Effector memory CD4-positive, alpha-beta T cell (primary cell): ENCODE data around the gene NUDCD3.
"Not testable (repeated sequence)": the region's sequence is repeated elsewhere in the genome, so short reads cannot be mapped to it uniquely, and the experiment has no call there.

ENCODE experiments used
- DNase-seq, 3 donors: peaks; one replicate each; pipeline ENCODE4 v3.0.0-alpha.2; 2020
- H3K27ac ChIP-seq: 2 replicates; pipeline ENCODE4 v1.7.0; 2013; ENCODE audit warnings: mild to moderate bottlenecking, low read length, moderate library complexity; ENCODE audit not compliant: insufficient read depth, poor library complexity, severe bottlenecking
- H3K27me3 ChIP-seq: replicated peaks from 2 replicates; pipeline ENCODE4 v1.7.0; 2013; ENCODE audit warnings: mild to moderate bottlenecking, low read length; ENCODE audit not compliant: insufficient read depth, control insufficient read depth, poor library complexity, severe bottlenecking
- H3K36me3 ChIP-seq: 2 replicates; pipeline ENCODE4 v1.7.0; 2013; ENCODE audit warnings: mild to moderate bottlenecking, low read length, moderate library complexity; ENCODE audit not compliant: control insufficient read depth, insufficient read depth
- H3K4me1 ChIP-seq: 2 replicates; pipeline ENCODE4 v1.7.0; 2013; ENCODE audit warnings: low read length, mild to moderate bottlenecking; ENCODE audit not compliant: control insufficient read depth, insufficient read depth, poor library complexity, severe bottlenecking
- H3K4me3 ChIP-seq: 2 replicates; pipeline ENCODE4 v1.7.0; 2013; ENCODE audit warnings: low read length, low read depth, mild to moderate bottlenecking; ENCODE audit not compliant: insufficient read depth, poor library complexity, severe bottlenecking
- H3K9me3 ChIP-seq: 2 replicates; pipeline ENCODE4 v1.7.0; 2013; ENCODE audit warnings: mild to moderate bottlenecking, low read length, moderate library complexity; ENCODE audit not compliant: control insufficient read depth

NUDCD3 gene

DNA sequence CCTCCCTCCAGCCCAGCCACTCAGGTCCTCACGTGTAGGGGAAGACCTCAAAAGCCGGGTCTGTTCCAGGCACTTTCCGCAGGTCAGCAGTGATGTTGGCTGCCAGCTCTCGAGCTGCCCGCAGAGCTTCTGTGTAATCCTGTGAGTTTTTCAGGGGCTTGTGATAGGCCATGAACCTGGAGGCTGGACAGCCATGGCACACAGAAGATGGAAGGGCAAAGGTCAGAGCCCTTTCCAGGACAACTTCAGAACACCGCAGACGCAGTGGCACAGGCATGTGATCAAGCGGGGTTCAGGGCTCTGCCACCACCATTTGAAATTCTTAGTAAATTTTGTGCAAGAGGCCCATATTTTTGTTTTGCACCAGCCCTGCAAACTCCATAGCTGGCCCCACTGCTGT lies 26.7 kb upstream of the NUDCD3 start:
- H3K4me1 ChIP-seq = no peaks in the 10 kb centered on the region
- H3K27ac ChIP-seq = no peak overlapping the region
- no peaks in the 10 kb centered on the region for H3K27me3 ChIP-seq
- no peaks in the 10 kb centered on the region for H3K9me3 ChIP-seq
- H3K36me3 ChIP-seq = no peaks in the 10 kb centered on the region
- no peak for DNase-seq
- H3K4me3 ChIP-seq = no peak overlapping the region

DNA sequence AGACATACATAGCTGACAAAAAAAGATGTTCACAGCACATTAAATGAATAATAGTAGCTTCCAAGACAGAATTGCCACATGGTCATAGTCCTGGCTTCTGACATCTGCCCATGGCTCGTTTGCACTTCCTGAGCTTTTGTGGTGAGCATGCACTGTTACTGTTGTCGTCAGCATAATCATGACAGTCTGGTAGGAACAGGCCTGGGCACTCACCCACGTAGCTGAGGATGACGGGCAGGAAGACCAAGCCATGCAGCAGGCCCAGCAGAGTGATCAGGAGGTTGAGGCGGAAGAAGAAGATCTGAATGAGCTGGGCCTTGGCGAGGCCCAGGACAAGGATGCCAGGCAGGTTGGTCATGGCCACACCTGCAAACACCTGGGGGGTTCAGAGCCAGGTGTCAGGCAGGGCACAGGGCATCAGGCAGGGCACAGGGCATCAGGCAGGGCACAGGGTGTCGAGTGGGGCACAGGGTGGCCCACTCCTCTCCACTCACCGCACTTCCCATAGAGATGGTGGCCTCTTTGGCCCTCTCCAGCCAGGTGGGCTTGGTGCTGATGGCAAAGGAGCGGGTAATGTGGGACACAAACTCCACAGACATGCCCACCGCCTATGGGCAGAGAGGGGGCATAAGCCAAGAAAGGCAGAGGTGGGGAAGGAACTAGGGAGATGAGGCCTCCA lies 25.3 kb upstream of the NUDCD3 start:
- Histone ChIP-seq H3K4me3 (no peak overlapping the region), H3K36me3 (no peaks in the 10 kb centered on the region), H3K27ac (no peak overlapping the region), H3K27me3 (no peaks in the 10 kb centered on the region), H3K4me1 (no peaks in the 10 kb centered on the region), H3K9me3 (no peaks in the 10 kb centered on the region)
- DNase-seq = no peak

GRCh38 chr7:44512736-44513135 lies 22.3 kb upstream of the NUDCD3 start:
- H3K27ac ChIP-seq = no peak overlapping the region
- no peaks in the 10 kb centered on the region for H3K4me1 ChIP-seq
- no peaks in the 10 kb centered on the region for H3K27me3 ChIP-seq
- DNase-seq = no peak
- no peak overlapping the region for H3K4me3 ChIP-seq
- no peaks in the 10 kb centered on the region for H3K9me3 ChIP-seq
- H3K36me3 ChIP-seq = no peaks in the 10 kb centered on the region

DNA sequence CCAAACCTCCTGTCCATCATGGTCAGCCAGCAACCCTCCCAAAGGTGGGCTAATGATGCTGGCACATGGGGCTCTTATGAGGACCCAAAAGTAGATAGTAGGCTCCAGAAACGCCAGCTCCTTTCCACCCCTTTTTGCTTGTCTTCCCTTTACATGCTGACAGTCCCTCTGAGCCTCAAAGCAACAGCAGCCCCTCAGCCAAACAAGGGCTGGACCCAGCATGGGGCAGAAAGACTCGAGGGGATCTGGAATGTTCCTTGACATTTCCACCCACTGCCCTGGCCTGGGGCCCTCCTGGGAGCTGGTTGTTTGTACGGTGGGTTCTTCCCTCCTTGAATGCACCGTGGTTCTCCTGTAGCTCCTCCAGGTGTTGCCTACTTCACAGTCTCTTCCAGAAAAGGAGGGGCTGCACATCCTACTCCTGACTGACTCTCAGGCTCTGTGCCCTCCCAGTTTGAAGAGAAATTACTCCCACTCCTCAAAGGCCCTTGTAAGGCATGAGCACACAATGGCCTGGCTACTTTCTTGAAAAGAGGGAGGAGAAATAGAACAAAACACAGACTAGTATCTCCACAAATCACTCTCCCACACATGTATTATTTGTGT lies 21.5 kb upstream of the NUDCD3 start:
- no peak overlapping the region for H3K4me3 ChIP-seq
- no peak for DNase-seq
- H3K27ac ChIP-seq = no peak overlapping the region

DNA sequence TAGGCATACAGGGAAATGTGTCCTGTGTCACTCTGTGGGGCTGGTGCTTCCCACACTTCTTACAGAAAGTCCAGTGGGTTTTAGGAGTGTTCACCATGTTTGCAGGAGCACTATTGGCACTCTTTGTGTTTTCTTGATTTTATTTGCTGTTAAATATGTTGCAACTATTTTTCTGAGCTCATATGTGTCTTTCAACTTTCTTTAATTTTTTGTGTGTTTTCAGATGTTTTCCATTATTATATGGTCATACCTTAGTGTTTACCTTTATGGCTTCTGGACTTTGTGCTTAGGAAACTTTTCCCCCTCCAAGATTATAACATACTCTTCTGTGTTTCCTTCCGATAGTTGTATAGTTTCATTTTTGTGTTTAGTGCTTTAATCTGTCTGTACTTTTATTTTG lies 20.8 kb upstream of the NUDCD3 start:
- Histone ChIP-seq H3K27me3 (no peaks in the 10 kb centered on the region), H3K27ac (no peak overlapping the region)

More for the DNA sequence above, 21.5 kb upstream of the NUDCD3 start:
- Histone ChIP-seq H3K27me3 (no peaks in the 10 kb centered on the region), H3K36me3 (no peaks in the 10 kb centered on the region), H3K4me1 (no peaks in the 10 kb centered on the region), H3K9me3 (no peaks in the 10 kb centered on the region)

GRCh38 chr7:44508328-44509030 lies 18.0 kb upstream of the NUDCD3 start:
- H3K4me3 ChIP-seq = no peak overlapping the region
- H3K27ac ChIP-seq = no peak overlapping the region
- no peak for DNase-seq
- no peaks in the 10 kb centered on the region for H3K4me1 ChIP-seq
- H3K27me3 ChIP-seq = no peaks in the 10 kb centered on the region
- no peaks in the 10 kb centered on the region for H3K9me3 ChIP-seq
- no peaks in the 10 kb centered on the region for H3K36me3 ChIP-seq

More for the DNA sequence above, 20.8 kb upstream of the NUDCD3 start:
- DNase-seq = no peak
- Histone ChIP-seq H3K4me3 (no peak overlapping the region), H3K9me3 (no peaks in the 10 kb centered on the region), H3K36me3 (no peaks in the 10 kb centered on the region), H3K4me1 (no peaks in the 10 kb centered on the region)

GRCh38 chr7:44506592-44507288 lies 16.3 kb upstream of the NUDCD3 start:
- not testable (repeated sequence) for H3K4me3 ChIP-seq, H3K27me3 ChIP-seq, H3K36me3 ChIP-seq, H3K27ac ChIP-seq, H3K9me3 ChIP-seq, DNase-seq, H3K4me1 ChIP-seq

DNA sequence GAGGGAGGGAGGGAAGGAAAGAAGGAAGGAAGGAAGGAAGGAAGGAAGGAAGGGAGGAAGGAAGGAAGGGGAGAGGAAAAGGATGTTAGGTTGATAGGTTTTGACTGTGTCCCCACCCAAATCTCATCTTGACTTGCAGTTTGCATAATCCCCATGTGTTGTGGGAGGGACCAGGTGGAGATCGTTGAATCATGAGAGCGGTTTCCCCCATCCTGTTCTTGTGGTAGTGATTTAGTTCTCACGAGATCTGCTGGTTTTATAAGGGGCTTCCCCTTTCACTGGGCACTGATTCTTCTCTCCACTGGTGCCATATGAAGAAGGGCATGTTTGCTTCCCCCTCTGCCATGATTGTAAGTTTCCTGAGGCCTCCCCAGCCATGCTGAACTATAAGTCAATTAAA lies 15.1 kb upstream of the NUDCD3 start:
- DNase-seq = no peak
- Histone ChIP-seq H3K9me3 (no peaks in the 10 kb centered on the region), H3K4me1 (no peaks in the 10 kb centered on the region), H3K4me3 (no peak overlapping the region), H3K27ac (no peak overlapping the region), H3K36me3 (no peaks in the 10 kb centered on the region), H3K27me3 (no peaks in the 10 kb centered on the region)

- H3K27me3 ChIP-seq = no peaks in the 10 kb centered on the region
- DNase-seq = no peak
- H3K4me3 ChIP-seq = no peak overlapping the region
- no peaks in the 10 kb centered on the region for H3K4me1 ChIP-seq
- H3K36me3 ChIP-seq = no peaks in the 10 kb centered on the region
- H3K27ac ChIP-seq = no peak overlapping the region
- no peaks in the 10 kb centered on the region for H3K9me3 ChIP-seq
These were observed 7.9 kb upstream of the NUDCD3 start for GRCh38 chr7:44498230-44498954.
